ENCODE data around the gene ARID3A. TPM values are rescaled to one million over a fixed set of nuclear protein-coding genes. Genes with fewer than 3 reads are reported as not detected.

Gene ARID3A
- total and polyA plus RNA-seq, 2 of the 13 experiments (the other 11 are each of a cell fraction or from before 2014, with no cell fraction given): 71.3 to 77.9 TPM

GRCh38 chr19:991174-991931 lies 65.5 kb downstream of the ARID3A start:
- ChIA-PET POLR2A (interaction anchor here (0.6 kb wide), 2 partner anchors 278 to 284 kb away, joined by 3 read pairs; partner anchors contain the start of genes CIRBP and FAM174C), CTCF (ENCODE audit: low intra/inter-chr PET ratio, low total read pairs) (no interaction called here)
- Histone ChIP-seq H3K27ac (ENCODE audit: extremely low read length, insufficient read depth, low read length) (no peak overlapping the region), H3K9ac (ENCODE audit: insufficient read depth, low read depth, low read length) (no peak overlapping the region), H3K9me3 (ENCODE audit: low read length) (no peaks in the 10 kb centered on the region), H3K27me3 (ENCODE audit: control insufficient read depth in 1 of 2, insufficient read depth in 2 of 2, low read length in 2 of 2) (no peaks in the 10 kb centered on the region), H3K4me2 (ENCODE audit: low read depth, low read length) (no peak overlapping the region), H3K4me3 (replicated peaks in 1 of 3; ENCODE audit: insufficient read depth in 1 of 3, low read depth in 2 of 3, low read length in 3 of 3) (no peak overlapping the region), H3K36me3 (replicated peaks in 1 of 2; ENCODE audit: control insufficient read depth in 1 of 2, insufficient read depth in 2 of 2, low read length in 2 of 2) (peaks cover 20 to 36% of the 10 kb centered on the region in 2 experiments), H2AFZ (ENCODE audit: low read length) (no peak overlapping the region), H3K4me1 (ENCODE audit: insufficient read depth, low read length) (peaks cover 32% of the 10 kb centered on the region), H3K79me2 (ENCODE audit: insufficient read depth, low read length) (no peaks in the 10 kb centered on the region), H4K20me1 (ENCODE audit: insufficient read depth, low read length) (peaks cover 6% of the 10 kb centered on the region; the same call in 1 of the 2 replicates)
- WGBS (ENCODE audit: low lambda C conversion rate): 81% methylated on average over 6 of the region's 47 CpGs
- no peak for DNase-seq (ENCODE audit: low spot score)
- no peak; the same call in 2 of the 3 replicates for ATAC-seq
- no peak for FAIRE-seq
- in situ Hi-C loops (cut with HindIII; ENCODE audit: extremely low pct_ligation_motif_present, low pct_unique_long_range_greater_than_20kb): no loop called here
- BruUV-seq (replicated peaks): no TSS peak
- TF ChIP-seq ZNF552 (CRISPR knock-in tag; IDR thresholded peaks at IDR 0.05; ENCODE audit: borderline replicate concordance): no peak
- TF ChIP-seq IKZF1 (IDR thresholded peaks at IDR 0.05): no peak
- TF ChIP-seq HOXA5 (CRISPR knock-in tag; IDR thresholded peaks at IDR 0.05): no peak
- TF ChIP-seq ZNF274 (CRISPR knock-in tag; IDR thresholded peaks at IDR 0.05): no peak
- TF ChIP-seq ZNF572 (CRISPR knock-in tag; IDR thresholded peaks at IDR 0.05): no peak
- TF ChIP-seq ZSCAN29 (CRISPR knock-in tag; conservative IDR thresholded peaks at IDR 0.05): no peak
- TF ChIP-seq, protein P1, sequence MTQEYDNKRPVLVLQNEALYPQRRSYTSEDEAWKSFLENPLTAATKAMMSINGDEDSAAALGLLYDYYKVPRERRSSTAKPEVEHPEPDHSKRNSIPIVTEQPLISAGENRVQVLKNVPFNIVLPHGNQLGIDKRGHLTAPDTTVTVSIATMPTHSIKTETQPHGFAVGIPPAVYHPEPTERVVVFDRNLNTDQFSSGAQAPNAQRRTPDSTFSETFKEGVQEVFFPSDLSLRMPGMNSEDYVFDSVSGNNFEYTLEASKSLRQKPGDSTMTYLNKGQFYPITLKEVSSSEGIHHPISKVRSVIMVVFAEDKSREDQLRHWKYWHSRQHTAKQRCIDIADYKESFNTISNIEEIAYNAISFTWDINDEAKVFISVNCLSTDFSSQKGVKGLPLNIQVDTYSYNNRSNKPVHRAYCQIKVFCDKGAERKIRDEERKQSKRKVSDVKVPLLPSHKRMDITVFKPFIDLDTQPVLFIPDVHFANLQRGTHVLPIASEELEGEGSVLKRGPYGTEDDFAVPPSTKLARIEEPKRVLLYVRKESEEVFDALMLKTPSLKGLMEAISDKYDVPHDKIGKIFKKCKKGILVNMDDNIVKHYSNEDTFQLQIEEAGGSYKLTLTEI (CRISPR knock-in tag; conservative IDR thresholded peaks at IDR 0.05): no peak
- no peak for TF ChIP-seq ZNF776 (CRISPR knock-in tag; IDR thresholded peaks at IDR 0.05)
- TF ChIP-seq ZNF263 (CRISPR knock-in tag; IDR thresholded peaks at IDR 0.05): no peak
- no peak for TF ChIP-seq DZIP1 (CRISPR knock-in tag; IDR thresholded peaks at IDR 0.05)
- no peak for TF ChIP-seq ZNF326 (CRISPR knock-in tag; IDR thresholded peaks at IDR 0.05; ENCODE audit: borderline replicate concordance)
- no peak for TF ChIP-seq RAD21 (CRISPR knock-in tag; IDR thresholded peaks at IDR 0.05)
- intact Hi-C loops (cut with micrococcal nuclease; ENCODE audit: unreplicated experiment): loop anchor here (10.0 kb wide), 1 partner anchor 207 kb away; no protein-coding TSS in a partner anchor

Data from HepG2 (cell line).